Colonic mucosa (tissue), 4 donors: ENCODE measurements around the gene CERCAM. TPM values are rescaled to one million over a fixed set of nuclear protein-coding genes. Genes with fewer than 3 reads are reported as not detected.

ENCODE experiments used
- DNase-seq: peaks from one replicate; pipeline ENCODE4 v3.0.0-alpha.2; 2020
- H3K27ac ChIP-seq: fragments of 200-600 bp; one replicate; pipeline ENCODE4 v1.8.0; 2021
- H3K27me3 ChIP-seq: fragments of 200-600 bp; one replicate; pipeline ENCODE4 v1.8.0; 2021
- H3K36me3 ChIP-seq: fragments of 200-600 bp; one replicate; pipeline ENCODE4 v1.8.0; 2021
- H3K4me1 ChIP-seq: fragments of 200-600 bp; one replicate; pipeline ENCODE4 v1.8.0; 2021; ENCODE audit warnings: mild to moderate bottlenecking
- H3K4me3 ChIP-seq: fragments of 200-600 bp; one replicate; pipeline ENCODE4 v1.8.0; 2021
- H3K9ac ChIP-seq, 2 donors: one replicate each; pipeline ENCODE4 v1.7.0; 2013; ENCODE audit warnings: control low read depth in 2 of 2, low read depth in 2 of 2, low read length in 2 of 2
- H3K9me3 ChIP-seq: fragments of 200-600 bp; one replicate; pipeline ENCODE4 v1.8.0; 2021
- intact Hi-C: fragments of 100-400 bp; cut with DNase I; formaldehyde crosslinking; loops from one replicate; pipeline ENCODE4 v1.14.1; 2022
- total RNA-seq, 2 donors: library from RNA; stranded (reverse); fragmentation: NEBNext Ultra II Directional in 1 of 2; extraction: Animal tissue kit (Norgen Biotek cat#: 25700) in 1 of 2; gene quantifications; one replicate each; pipeline ENCODE4 v1.2.1, GENCODE V29; 2021
- TF ChIP-seq, protein P1 (sequence below): fragments of 200-600 bp; IDR thresholded peaks from one replicate; pipeline ENCODE4 v1.8.0; 2022; ENCODE audit warnings: antibody characterized with exemption, mild to moderate bottlenecking
- donor health status: healthy.
- donor health status: DM: no; HTN: no; CAD: no.
- donor health status: DM: no; HTN: no; CAD: no.

Gene CERCAM
- total RNA-seq, 2 donors from 2014 or later: 4.9 to 9.3 TPM

DNA sequence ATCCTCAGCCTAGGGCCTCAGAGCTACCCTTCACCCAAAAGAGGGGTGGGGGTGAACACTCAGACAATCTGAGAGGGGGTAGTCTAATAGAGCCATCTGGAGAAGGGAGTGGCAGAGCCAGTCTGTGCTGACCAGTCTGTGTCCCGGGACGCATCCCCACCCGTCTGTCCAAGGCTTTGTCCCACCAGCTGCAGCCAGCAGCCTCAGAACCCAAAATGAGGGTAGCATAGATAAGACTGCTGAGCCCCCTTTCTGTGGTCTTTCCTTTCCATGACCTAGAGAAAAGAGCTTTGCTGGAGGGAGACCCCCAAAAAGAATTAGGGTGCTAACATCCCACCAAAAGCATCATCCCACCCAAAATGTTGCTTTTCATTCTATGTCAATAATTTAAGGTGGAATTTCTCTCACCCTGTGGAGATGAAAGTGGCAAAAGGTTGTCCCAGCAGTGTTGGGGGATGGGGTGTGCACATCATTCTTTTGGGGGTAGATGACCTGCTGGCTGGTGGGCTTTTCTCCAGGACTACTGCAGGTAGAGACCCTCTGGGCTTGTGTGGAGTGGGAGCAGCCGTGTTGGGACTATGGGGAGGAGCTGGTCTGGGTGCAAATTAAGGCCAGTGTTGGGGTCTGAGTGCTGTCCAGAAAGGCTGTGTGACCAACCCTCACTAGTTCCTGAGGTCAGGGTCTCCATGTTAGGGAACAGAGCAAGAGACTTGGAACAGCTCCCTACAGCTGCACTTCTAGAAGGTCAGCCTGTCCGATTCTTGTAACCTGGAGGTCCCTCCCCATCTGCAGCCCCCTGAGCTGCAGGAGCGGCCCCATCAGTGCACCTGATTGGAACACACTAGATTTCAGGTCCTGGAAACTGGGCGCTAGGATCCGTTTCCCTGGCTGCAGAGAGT lies 29.6 kb upstream of the CERCAM start:
- no peak for DNase-seq
- Histone ChIP-seq H3K27me3 (no peaks in the 10 kb centered on the region), H3K4me1 (no peaks in the 10 kb centered on the region), H3K4me3 (no peak overlapping the region), H3K9me3 (no peaks in the 10 kb centered on the region), H3K36me3 (peaks cover 5% of the 10 kb centered on the region), H3K9ac (no peak overlapping the region), H3K27ac (no peak overlapping the region)
- intact Hi-C loops: no loop called here
- TF ChIP-seq, protein P1, sequence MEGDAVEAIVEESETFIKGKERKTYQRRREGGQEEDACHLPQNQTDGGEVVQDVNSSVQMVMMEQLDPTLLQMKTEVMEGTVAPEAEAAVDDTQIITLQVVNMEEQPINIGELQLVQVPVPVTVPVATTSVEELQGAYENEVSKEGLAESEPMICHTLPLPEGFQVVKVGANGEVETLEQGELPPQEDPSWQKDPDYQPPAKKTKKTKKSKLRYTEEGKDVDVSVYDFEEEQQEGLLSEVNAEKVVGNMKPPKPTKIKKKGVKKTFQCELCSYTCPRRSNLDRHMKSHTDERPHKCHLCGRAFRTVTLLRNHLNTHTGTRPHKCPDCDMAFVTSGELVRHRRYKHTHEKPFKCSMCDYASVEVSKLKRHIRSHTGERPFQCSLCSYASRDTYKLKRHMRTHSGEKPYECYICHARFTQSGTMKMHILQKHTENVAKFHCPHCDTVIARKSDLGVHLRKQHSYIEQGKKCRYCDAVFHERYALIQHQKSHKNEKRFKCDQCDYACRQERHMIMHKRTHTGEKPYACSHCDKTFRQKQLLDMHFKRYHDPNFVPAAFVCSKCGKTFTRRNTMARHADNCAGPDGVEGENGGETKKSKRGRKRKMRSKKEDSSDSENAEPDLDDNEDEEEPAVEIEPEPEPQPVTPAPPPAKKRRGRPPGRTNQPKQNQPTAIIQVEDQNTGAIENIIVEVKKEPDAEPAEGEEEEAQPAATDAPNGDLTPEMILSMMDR: no peak

DNA sequence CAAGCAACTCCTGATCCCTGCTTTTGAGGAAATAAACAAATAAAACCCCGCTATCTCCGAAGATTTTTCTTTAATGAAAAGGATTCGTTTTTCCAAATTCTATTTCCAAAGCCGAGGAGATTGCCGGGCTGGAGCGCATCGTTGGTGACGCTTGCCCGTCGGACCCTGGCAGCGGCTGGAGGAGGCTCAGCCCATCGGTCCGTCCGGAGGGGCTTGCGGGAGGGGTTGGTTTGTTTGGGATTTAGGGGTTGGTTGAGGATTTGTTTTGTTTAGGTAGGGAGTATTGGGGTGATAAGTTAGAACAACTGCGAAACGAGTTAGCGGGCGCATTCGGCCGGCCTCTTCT lies 28.7 kb upstream of the CERCAM start:
- intact Hi-C loops: no loop called here
- no peak for DNase-seq

DNA sequence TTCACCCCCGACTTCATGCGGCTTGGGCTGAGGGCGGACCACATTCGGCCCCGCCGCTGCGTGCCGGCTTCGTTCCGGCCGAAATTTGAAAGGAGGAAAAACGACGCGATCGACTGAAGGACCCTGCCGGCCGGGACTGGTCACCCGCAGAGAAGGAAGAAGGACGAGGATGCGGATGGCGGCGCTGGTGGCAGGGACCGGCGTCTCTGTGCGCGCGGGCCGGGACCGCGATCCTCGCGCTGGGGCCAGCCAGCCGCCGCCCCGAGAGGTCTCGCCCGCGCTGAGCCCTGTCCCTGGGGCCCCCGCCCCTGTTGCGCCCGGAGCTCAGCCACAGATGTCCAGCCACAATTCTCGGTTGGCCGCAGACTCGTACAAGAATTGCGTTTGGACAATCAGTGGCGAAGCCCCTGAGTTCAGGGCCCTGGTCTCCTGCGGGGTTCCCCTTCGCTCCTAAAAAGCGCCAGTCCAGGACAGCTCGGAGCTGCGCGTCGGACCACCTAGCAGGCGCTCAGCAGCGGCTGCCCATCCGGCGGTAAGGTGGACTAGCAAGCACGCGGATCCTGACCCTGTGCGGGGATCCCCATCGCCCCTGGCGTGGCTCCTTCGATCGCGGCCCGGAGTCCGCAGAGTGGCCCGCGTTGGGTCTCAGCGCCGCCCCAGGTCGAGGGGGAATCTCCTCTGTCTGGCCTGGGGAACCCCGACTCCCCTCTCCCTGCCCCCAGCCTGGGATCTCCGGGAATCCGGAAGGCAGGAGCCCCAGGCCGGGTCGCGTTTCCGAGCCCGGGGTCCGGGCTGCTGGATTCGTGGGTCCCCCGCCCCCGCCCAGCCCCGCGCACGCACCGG lies 28.1 kb upstream of the CERCAM start:
- intact Hi-C loops: no loop called here
- Histone ChIP-seq H3K4me1 (no peaks in the 10 kb centered on the region), H3K9me3 (no peaks in the 10 kb centered on the region), H3K9ac (no peak overlapping the region), H3K27me3 (no peaks in the 10 kb centered on the region), H3K4me3 (no peak overlapping the region), H3K36me3 (no peaks in the 10 kb centered on the region), H3K27ac (no peak overlapping the region)
- DNase-seq: no peak
- TF ChIP-seq, protein P1: no peak

More for the DNA sequence above, 28.7 kb upstream of the CERCAM start:
- TF ChIP-seq, protein P1: no peak
- Histone ChIP-seq H3K36me3 (no peaks in the 10 kb centered on the region), H3K9me3 (no peaks in the 10 kb centered on the region), H3K4me3 (no peak overlapping the region), H3K27me3 (no peaks in the 10 kb centered on the region), H3K9ac (no peak overlapping the region), H3K27ac (no peak overlapping the region), H3K4me1 (no peaks in the 10 kb centered on the region)

DNA sequence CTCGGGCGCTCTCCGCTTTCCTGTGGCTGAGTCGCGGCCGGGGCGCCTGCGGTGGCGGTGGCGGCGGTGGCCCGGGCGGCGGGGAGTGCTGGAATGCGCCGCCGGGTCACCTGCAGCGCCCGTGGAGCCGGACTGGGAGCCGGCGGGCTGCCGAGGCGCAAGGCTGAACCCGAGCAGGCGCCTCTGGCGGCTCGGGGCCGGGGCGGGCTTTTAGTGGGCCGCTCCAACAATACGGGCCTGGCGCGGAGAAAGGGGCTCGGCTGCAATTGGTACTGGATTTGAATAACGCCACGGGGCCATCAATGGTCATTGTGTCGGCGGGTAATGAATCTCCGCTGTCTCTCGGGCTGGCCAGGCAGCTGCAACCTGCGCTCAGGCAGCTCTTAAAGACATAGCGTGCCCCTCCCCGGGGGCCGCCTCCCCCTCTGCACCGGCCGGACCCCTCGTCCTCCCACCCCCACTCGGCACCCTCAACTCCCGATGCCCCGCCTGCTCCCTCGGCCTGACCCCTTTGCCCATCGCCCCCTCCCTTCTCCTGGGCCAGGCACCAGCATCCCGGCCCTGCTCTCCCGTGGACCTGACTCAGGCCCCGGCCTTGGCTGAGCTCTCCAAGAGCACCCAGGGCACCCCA lies 27.4 kb upstream of the CERCAM start:
- Histone ChIP-seq H3K27me3 (no peaks in the 10 kb centered on the region), H3K36me3 (no peaks in the 10 kb centered on the region), H3K9ac (no peak overlapping the region), H3K4me3 (no peak overlapping the region), H3K27ac (no peak overlapping the region), H3K4me1 (no peaks in the 10 kb centered on the region), H3K9me3 (no peaks in the 10 kb centered on the region)
- no peak for DNase-seq
- intact Hi-C loops: no loop called here
- TF ChIP-seq, protein P1: no peak

DNA sequence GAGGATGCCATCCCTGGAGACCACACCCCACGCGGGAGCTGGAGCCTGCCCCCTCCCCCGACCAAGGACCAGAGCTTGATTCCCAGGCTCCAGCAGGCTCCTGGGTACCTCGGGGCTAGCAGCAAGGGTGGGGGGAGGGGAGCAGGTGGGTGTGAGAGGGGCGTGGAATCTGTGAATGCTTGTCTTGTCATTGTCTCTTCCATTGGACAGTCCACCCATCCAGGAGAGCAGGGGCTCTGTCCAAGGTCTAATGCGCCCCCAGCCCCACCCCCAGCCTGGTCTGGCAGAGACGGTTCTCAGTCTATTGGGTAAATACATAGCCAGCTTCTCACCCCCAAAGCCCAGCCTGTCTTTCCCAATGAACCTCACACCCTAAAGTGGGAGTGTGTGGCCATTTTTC lies 26.7 kb upstream of the CERCAM start:
- no peak overlapping the region for H3K4me3 ChIP-seq
- TF ChIP-seq, protein P1: no peak
- DNase-seq: no peak
- no peaks in the 10 kb centered on the region for H3K4me1 ChIP-seq
- intact Hi-C loops: no loop called here
- H3K27ac ChIP-seq: no peak overlapping the region
- H3K27me3 ChIP-seq: no peaks in the 10 kb centered on the region
- H3K9me3 ChIP-seq: no peaks in the 10 kb centered on the region
- H3K36me3 ChIP-seq: no peaks in the 10 kb centered on the region
- H3K9ac ChIP-seq: no peak overlapping the region
